Epithelial cell of prostate (primary cell): Measurements from ENCODE around the gene NDOR1.
"Not testable (repeated sequence)": the region's sequence is repeated elsewhere in the genome, so short reads cannot be mapped to it uniquely, and the experiment has no call there.

Experiments
- DNase-seq: peaks from one replicate; pipeline ENCODE4 v3.0.0-alpha.2; 2011; ENCODE audit warnings: low read depth, low spot score
- H3K27ac ChIP-seq: fragments of 450-650 bp; 2 replicates; pipeline ENCODE4 v1.5.1; 2017; ENCODE audit warnings: mild to moderate bottlenecking

The NDOR1 gene

DNA sequence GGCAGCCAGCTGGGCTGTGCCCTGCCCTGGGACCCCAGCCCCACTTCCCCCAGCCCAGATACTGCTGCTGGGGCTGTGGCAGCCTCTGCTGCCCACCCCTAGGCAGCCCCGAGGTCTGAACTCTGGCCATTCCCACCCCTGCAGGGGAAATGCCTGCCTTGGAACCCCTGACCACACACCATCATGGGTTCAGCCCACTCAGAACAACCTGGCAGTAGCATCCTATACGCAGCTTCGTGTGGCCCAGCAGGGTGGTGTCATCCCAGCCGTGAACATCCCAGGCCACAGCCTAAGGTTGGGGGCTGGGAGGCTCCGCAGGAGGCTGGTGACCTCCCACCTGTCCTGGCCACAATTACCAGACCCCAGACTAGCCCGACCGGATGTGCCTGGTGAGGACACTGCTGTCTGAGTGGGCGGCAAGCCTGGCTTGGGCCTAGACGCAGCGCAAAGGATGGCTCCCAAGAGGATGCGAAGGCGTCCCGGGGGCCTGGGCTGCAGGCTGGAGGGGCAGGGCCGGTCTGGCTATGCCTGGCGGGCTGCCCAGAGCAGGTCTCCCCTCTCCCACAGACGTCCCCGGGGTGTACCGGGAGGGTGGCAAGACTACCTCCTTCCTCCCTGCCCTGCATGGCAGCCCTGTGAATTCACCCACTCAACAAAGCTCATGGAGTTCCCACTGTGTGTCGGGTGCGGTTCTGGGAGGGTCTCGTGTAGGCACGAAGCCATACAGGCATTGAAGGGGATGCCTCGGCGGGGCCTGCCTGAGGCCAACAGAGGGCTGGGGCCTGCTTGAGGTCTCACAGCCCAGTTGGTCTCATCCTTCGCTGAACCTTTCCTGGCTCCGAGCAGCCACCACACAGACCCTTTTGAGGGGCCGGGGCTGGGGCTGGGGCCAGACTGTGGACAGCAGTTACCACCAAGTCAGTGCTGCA is 23.7 kb downstream of the NDOR1 start:
- no peak for DNase-seq
- no peak overlapping the region for H3K27ac ChIP-seq

DNA sequence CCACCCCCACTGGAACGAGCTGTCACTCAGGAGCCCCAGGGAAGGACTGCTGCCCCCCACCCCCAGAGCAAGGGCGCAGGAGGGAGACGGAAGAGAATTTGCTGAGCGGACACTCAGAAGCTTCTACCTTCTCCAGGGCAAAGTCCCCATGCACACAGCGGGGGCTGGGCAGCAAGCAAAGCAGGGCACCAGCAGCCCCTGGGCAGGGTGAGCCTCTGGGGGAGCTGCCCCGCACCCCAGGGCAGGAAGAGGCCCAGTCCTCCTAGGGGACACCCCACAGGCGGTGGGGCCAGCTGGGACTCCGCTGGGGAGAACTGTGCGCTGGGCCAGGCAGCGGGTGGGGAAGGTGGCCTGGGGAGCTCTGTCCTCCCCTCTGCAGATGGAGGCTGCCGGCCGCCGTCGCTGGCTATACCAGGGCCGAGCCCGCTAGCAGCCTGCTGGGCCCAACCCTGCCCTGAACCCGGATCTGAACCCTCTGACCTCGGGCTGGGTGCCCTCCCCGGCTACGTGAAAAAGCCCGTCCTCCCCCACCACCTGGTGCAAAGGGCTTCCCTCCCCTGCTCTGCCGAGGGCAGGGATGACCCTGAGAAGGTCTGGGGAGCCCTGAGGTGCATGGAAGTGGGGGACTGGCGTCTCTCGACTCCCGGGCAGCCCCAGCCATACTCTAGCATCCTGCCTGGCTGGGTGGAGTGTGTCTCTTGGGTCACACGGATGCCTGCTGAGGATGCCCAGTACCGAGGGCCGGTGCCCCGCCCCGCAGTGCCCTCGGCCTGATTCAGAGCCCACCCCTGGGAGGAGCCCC is 24.6 kb downstream of the NDOR1 start:
- no peak overlapping the region for H3K27ac ChIP-seq

DNA sequence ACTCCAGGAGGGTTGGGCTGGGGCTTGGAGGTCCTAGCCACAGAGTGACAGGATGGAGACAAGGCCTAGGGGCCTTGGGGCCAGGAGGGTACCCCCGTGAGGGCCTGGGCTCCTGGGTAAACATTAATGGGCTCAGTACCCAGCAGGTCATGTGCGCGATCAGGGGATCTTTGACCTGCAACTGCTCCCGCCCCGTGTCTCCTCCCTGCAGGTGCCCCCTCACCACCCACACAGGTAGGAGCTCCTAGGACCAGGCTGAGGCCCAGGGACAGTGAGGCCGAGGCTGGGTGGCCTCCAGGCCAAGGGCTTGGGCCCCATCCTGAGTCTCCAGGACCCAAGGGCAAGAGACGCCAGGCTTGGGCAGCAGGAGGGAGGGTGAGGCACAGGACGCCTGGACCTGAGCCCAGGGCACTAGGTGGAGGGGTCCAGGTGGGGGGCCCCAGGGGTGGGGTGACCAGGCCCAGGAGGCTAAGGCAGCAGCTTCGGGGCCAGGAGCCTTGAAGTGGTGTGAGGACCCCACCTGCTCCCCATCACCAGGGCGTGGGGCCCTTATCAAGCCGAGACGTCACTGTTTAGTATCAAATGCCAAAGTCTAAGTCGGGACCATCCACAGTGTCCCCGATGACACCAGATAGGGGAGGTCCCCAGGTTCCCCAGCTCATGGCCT is 25.3 kb downstream of the NDOR1 start, which contains the start of gene SLC34A3:
Gene SLC34A3, plus strand, starts transcription at position 197 of the 667 bp plus-strand sequence. CDS start 802 bp downstream, outside the sequence.
- H3K27ac ChIP-seq = no peak within 1 kb of the TSS
- DNase-seq = no peak

More for the DNA sequence above, 24.6 kb downstream of the NDOR1 start:
- no peak for DNase-seq

- no peak for DNase-seq
- H3K27ac ChIP-seq = no peak overlapping the region
These were observed 26.0 kb downstream of the NDOR1 start for GRCh38 chr9:137231372-137232039.

DNA sequence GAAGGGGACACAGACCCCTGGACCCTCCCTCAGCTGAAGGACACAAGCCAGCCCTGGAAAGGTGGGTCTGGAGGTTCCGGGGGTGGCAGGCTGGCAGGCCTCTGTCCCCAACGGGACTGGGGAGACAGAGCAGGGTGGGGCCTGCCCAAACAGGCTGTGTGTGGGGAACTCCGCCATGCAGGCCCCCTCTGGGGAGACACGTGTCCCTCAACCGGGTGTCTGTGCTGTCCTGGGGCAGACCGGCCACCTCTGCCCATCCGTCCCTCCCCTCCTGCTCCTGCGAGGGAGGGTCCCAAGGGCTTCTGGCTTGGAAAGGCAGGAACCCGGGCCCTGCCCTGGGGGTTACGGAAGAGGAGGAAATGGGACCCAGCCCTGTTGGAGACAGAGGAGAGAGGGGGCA is 26.6 kb downstream of the NDOR1 start:
- DNase-seq = no peak

GRCh38 chr9:137232510-137232909 is 27.0 kb downstream of the NDOR1 start:
- no peak for DNase-seq
- no peak overlapping the region for H3K27ac ChIP-seq

More for the DNA sequence above, 26.6 kb downstream of the NDOR1 start:
- H3K27ac ChIP-seq = no peak overlapping the region

- DNase-seq = no peak
- H3K27ac ChIP-seq = no peak overlapping the region
These were observed 27.9 kb downstream of the NDOR1 start for GRCh38 chr9:137233143-137233980.

GRCh38 chr9:137234055-137234697 is 28.7 kb downstream of the NDOR1 start:
- H3K27ac ChIP-seq = no peak overlapping the region
- no peak for DNase-seq

GRCh38 chr9:137234758-137235423 is 29.4 kb downstream of the NDOR1 start:
- no peak overlapping the region for H3K27ac ChIP-seq
- DNase-seq = no peak

DNA sequence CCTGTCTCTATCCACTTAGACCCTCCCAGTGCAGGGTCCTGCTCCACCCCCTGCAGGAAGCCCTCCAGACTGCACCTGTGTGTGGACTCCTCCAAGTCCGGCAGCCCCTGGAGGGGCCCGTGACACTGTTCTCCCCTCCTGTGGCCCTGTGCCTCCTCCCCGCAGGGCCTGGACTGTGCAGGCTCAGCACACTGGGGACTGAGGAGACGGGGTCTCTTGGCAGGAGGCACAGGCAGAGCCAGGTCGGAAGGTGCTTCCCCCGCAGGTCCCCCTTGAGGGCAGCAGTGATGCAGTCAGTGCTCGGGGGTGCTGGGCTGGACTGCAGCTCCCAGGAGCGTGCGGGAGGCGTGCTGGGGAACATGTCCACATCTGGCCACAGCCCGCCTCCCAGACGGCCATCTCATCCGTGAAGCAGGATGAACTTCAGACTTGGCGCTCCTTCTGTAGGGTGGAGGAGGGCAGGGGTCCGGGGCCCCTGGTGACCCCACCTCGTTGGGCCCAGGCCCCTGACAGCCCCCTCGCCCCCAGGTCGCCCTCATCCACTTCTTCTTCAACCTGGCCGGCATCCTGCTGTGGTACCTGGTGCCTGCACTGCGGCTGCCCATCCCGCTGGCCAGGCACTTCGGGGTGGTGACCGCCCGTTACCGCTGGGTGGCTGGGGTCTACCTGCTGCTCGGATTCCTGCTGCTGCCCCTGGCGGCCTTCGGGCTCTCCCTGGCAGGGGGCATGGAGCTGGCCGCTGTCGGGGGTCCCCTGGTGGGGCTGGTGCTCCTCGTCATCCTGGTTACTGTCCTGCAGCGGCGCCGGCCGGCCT is 30.1 kb downstream of the NDOR1 start:
- no peak overlapping the region for H3K27ac ChIP-seq

DNA sequence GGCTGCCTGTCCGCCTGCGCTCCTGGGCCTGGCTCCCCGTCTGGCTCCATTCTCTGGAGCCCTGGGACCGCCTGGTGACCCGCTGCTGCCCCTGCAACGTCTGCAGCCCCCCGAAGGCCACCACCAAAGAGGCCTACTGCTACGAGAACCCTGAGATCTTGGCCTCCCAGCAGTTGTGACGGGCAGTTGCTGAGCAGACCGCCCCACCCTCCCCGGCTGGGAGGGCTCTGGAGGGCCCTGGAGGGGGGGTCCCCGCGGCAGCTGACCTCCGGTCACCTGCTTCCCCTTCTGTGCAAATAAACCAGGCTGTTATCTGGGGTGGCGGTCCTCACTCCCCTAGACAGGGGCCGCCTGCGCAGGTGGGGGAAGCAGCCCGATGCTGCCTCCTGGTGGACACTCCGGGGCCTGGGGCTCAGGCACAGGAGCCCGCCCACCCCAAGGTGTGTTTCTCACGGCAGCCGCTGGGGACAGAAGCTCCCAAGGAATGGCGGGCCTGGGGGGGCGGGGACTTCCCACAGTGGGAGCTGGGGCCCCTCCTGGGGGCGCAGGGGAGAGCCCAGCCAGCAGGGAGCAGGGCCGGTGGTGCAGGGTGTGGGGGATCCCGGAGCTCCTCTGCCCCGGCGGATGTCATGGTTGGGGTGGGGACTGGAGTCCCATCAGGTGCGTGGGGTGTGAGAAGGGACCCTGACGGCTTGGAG is 30.9 kb downstream of the NDOR1 start:
- DNase-seq = no peak
- H3K27ac ChIP-seq = no peak overlapping the region

More for the DNA sequence above, 30.1 kb downstream of the NDOR1 start:
- DNase-seq = no peak

DNA sequence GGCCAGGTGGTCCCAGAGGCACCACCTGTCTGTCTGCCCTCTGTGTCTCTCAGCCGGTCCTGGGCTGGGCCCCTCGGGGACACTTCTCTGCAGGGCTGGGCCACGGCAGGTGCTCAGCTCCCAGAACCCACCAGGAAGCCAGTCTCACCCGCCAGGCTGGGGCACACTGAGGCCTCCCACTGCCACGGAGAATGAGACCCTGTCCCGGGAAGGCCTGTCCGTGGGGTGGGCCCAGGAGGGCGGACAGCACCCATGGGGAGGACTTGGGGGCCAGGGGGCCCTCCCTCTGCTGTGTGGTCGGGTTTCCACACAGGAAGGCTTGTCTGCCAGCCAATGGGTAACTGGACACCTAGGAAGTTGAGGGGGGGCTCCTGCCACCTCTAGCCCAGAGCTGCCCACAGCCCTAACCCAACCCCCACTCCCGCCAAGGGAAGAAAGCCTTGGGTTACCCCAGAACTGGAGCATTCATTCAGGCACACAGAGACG is 31.5 kb downstream of the NDOR1 start:
- no peak overlapping the region for H3K27ac ChIP-seq
- no peak for DNase-seq

DNA sequence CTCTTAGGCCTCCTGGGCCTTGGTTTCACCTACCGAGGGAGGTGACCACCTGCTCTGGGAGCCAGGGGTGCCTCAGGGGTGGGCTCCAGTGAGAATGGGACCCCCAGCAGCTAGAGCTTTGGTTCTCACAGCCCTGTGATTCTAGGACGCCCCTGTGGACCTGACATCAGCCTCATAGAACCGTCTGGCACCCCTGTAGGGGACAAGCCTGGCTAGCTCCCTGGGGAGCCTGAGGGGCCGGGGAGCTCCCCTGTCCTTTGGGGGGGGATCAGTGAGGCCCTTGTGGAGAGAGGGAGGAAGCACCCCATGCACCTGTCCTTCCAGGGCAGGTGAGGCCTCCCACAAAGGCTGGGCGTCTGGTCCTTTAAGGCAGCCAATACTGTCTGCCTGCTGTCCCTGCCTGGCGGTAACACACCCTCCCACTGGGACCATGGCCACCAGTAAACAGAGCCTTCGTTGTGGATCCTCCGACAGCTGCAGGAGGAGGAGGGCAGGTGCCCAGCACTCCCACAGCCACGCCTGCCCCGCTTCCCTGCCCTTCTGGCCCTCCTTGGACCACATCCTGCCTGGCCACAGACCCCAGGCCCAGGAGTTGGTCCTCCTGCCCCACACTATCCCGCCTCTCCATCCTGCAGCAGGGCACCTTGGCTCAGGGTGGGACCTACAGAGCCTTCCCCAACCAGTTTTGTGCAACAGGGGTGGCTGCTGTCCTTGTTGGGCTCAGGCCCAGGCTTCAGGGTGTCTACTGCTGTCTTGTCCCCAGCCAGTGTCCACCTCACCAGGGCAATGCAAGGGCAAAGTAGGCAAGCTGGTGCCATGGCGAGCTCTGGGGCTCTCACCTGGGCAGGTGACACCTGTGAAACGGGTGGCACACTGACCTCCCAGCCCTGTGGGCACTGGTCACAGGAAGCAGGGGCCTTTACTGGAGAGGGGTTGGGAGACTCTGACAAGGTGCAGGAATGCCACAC is 32.5 kb downstream of the NDOR1 start:
- DNase-seq = no peak
- no peak overlapping the region for H3K27ac ChIP-seq

DNA sequence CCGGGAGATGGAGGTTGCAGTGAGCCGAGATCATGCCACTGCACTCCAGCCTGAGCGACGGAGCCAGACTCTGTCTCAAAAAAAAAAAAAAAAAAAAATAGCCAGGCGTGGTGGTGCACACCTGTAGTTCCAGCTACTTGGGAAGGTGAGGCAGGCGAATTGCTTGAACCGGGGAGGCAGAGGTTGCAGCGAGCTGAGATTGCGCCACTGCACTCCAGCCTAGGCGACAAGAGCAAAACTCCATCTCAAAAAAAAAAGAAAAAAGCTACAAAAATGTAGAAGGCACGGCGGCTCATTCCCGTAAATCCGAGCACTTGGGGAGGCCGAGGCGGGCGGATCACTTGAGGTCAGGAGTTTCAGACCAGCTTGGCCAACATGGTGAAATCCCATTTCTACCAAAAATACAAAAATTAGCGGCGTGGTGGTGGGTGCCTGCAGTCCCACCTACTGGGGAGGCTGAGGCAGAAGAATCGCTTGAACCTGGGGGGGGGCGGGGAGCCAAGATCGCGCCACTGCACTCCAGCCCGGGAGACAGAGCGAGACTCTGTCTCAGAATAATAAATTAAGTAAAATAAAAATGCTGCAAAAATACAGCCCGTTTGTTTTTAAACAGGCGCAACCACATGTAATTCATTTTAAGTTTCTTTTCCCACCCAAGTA is 34.2 kb downstream of the NDOR1 start:
- peak overlapping the region; percentile 97 for H3K27ac ChIP-seq
- not testable (repeated sequence) for DNase-seq

DNA sequence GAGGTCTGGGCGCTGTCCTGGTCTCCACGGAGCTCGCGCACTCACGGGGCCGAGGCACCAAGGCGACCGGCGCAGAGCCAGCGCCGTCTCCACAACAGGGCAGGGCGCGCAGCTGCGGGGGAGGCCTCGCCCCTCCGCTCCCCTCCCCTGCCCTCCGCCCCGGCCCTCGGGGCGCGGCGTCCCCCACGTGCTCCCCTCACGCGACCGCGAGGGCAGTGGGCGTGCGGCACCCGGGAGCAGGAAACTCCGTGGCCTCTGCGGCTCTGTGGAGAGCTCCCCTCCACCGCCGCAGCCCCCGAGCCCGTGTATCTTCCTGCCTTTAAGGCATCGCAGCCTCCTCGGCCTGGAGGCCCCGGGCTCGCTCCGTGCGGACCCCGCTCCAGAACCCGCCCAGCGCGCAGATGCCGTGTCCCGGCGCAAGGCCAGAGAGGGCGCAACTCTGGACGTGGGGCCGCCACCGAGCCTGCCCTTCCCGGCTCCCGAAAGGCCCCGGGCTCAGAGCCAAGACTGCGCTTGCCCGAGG is 34.9 kb downstream of the NDOR1 start:
- H3K27ac ChIP-seq = peak overlapping the region; percentile 97
- no peak for DNase-seq
